Measurements from ENCODE around the gene DRC7. TPM values are rescaled to one million over a fixed set of nuclear protein-coding genes. Genes with fewer than 3 reads are reported as not detected.

Gene DRC7
- total RNA-seq, 1 experiment from 2014 or later, result not detected

GRCh38 chr16:57725976-57726375 is 31.4 kb downstream of the DRC7 start:
- DNase-seq (ENCODE audit: low read depth, low spot score) (no peak), ATAC-seq (no peak)
- TF ChIP-seq REST (IDR thresholded peaks at IDR 0.05; ENCODE audit: insufficient read depth in 1 of 2, low read depth in 2 of 2, low read length in 1 of 2) (no peak), TCF7L2 (IDR thresholded peaks at IDR 0.05; ENCODE audit: low read depth, low read length) (no peak), POLR2AphosphoS5 (IDR thresholded peaks at IDR 0.05; ENCODE audit: low read depth, low read length) (no peak), CTCF (IDR thresholded peaks at IDR 0.05) (no peak), SIN3A (IDR thresholded peaks at IDR 0.05; ENCODE audit: borderline replicate concordance, insufficient read depth, low read depth, low read length) (no peak)
- H3K4me3 ChIP-seq (ENCODE audit: low read depth in 2 of 2, low read length in 2 of 2), result no peak overlapping the region
- H3K27ac ChIP-seq (ENCODE audit: low read length), result no peak overlapping the region
- no TSS peak for BruUV-seq (replicated peaks)
- H3K4me1 ChIP-seq (ENCODE audit: control insufficient read depth, insufficient read depth, low read length), result no peaks in the 10 kb centered on the region
- H3K36me3 ChIP-seq (ENCODE audit: control insufficient read depth, insufficient read depth, low read length), result no peaks in the 10 kb centered on the region
- ChIA-PET CTCF (no interaction called here), POLR2A (no interaction called here)
- in situ Hi-C loops (cut with HindIII; ENCODE audit: low pct_unique_long_range_greater_than_20kb, low sequenced_read_pairs) (no loop called here), intact Hi-C loops (cut with micrococcal nuclease; ENCODE audit: unreplicated experiment) (no loop called here)
- no peaks in the 10 kb centered on the region for H3K9me3 ChIP-seq (ENCODE audit: control insufficient read depth, insufficient read depth, low read depth, low read length)
- H3K27me3 ChIP-seq (ENCODE audit: control insufficient read depth, insufficient read depth, low read length), result no peaks in the 10 kb centered on the region

GRCh38 chr16:57726433-57726947 is 31.9 kb downstream of the DRC7 start:
- DNase-seq (ENCODE audit: low read depth, low spot score) (no peak), ATAC-seq (no peak)
- Histone ChIP-seq H3K4me3 (ENCODE audit: low read depth in 2 of 2, low read length in 2 of 2) (no peak overlapping the region), H3K36me3 (ENCODE audit: control insufficient read depth, insufficient read depth, low read length) (no peaks in the 10 kb centered on the region), H3K4me1 (ENCODE audit: control insufficient read depth, insufficient read depth, low read length) (no peaks in the 10 kb centered on the region), H3K27me3 (ENCODE audit: control insufficient read depth, insufficient read depth, low read length) (no peaks in the 10 kb centered on the region), H3K27ac (ENCODE audit: low read length) (no peak overlapping the region), H3K9me3 (ENCODE audit: control insufficient read depth, insufficient read depth, low read depth, low read length) (no peaks in the 10 kb centered on the region)
- BruUV-seq (replicated peaks), result no TSS peak
- intact Hi-C loops (cut with micrococcal nuclease; ENCODE audit: unreplicated experiment) (no loop called here), in situ Hi-C loops (cut with HindIII; ENCODE audit: low pct_unique_long_range_greater_than_20kb, low sequenced_read_pairs) (no loop called here)
- CTCF ChIA-PET, result no interaction called here
- POLR2A ChIA-PET, result interaction anchor here (0.6 kb wide), 1 partner anchor 184 kb away, joined by 13 read pairs; the partner anchor contains the start of gene ADGRG5
- TF ChIP-seq TCF7L2 (IDR thresholded peaks at IDR 0.05; ENCODE audit: low read depth, low read length) (no peak), CTCF (IDR thresholded peaks at IDR 0.05) (no peak), POLR2AphosphoS5 (IDR thresholded peaks at IDR 0.05; ENCODE audit: low read depth, low read length) (no peak), SIN3A (IDR thresholded peaks at IDR 0.05; ENCODE audit: borderline replicate concordance, insufficient read depth, low read depth, low read length) (no peak), REST (IDR thresholded peaks at IDR 0.05; ENCODE audit: insufficient read depth in 1 of 2, low read depth in 2 of 2, low read length in 1 of 2) (no peak)
